Ishikawa (cell line): ENCODE measurements around the gene ZNF620.

Experiments used
- CEBPB ChIP-seq: IDR thresholded peaks from 2 replicates; pipeline ENCODE4 v1.6.1; 2012
- CREB1 ChIP-seq: IDR thresholded peaks from 2 replicates; pipeline ENCODE4 v1.6.1; 2012; ENCODE audit warnings: low read depth
- EGR1 ChIP-seq: IDR thresholded peaks from 2 replicates; pipeline ENCODE4 v1.6.1; 2012
- EP300 ChIP-seq: IDR thresholded peaks from 2 replicates; pipeline ENCODE4 v1.6.1; 2012; ENCODE audit warnings: borderline replicate concordance
- FOXM1 ChIP-seq: IDR thresholded peaks from 2 replicates; pipeline ENCODE4 v1.6.1; 2012; ENCODE audit warnings: low read depth, borderline replicate concordance
- MAX ChIP-seq: IDR thresholded peaks from 2 replicates; pipeline ENCODE4 v1.6.1; 2012
- NFIC ChIP-seq: IDR thresholded peaks from 2 replicates; pipeline ENCODE4 v1.6.1; 2012
- RAD21 ChIP-seq: IDR thresholded peaks from 2 replicates; pipeline ENCODE4 v1.6.1; 2012; ENCODE audit warnings: low read depth
- TAF1 ChIP-seq: IDR thresholded peaks from 2 replicates; pipeline ENCODE4 v1.6.1; 2012; ENCODE audit warnings: low read depth, mild to moderate bottlenecking
- TCF12 ChIP-seq: IDR thresholded peaks from 2 replicates; pipeline ENCODE4 v1.6.1; 2012; ENCODE audit warnings: low read depth
- TEAD4 ChIP-seq: IDR thresholded peaks from 2 replicates; pipeline ENCODE4 v1.6.1; 2012
- USF1 ChIP-seq: IDR thresholded peaks from 2 replicates; pipeline ENCODE4 v1.6.1; 2012
- YY1 ChIP-seq: IDR thresholded peaks from 2 replicates; pipeline ENCODE4 v1.6.1; 2012; ENCODE audit warnings: low read depth
- ZBTB7A ChIP-seq: IDR thresholded peaks from 2 replicates; pipeline ENCODE4 v1.6.1; 2012; ENCODE audit warnings: low read depth
- TF ChIP-seq, protein P1 (sequence below): IDR thresholded peaks from 2 replicates; pipeline ENCODE4 v1.6.1; 2012; ENCODE audit warnings: low read depth, mild to moderate bottlenecking

Gene ZNF620

DNA sequence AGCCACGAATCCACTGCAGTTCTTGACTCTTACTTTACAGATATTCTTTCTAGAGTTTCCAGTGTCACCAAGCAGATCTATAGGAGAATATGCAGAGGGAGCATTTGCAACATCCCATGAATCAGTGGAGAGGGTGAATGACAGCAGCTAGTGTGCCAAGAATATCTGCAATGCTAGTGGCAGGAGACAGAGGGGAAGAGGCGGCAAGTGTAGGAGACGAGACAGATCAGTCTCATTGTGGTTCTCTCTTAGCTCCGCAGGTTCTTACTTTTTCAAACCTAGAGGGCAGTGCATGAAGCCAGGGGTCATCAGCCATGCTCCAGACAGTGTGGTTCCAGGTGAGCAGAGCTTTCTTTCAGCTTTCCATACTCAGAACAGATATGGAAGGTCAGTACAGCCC lies 28.2 kb upstream of the ZNF620 start:
- TF ChIP-seq CEBPB (no peak), TEAD4 (no peak), YY1 (no peak), EGR1 (no peak), CREB1 (no peak), USF1 (no peak), ZBTB7A (no peak), TCF12 (no peak), EP300 (no peak), RAD21 (no peak)
- TF ChIP-seq, protein P1, sequence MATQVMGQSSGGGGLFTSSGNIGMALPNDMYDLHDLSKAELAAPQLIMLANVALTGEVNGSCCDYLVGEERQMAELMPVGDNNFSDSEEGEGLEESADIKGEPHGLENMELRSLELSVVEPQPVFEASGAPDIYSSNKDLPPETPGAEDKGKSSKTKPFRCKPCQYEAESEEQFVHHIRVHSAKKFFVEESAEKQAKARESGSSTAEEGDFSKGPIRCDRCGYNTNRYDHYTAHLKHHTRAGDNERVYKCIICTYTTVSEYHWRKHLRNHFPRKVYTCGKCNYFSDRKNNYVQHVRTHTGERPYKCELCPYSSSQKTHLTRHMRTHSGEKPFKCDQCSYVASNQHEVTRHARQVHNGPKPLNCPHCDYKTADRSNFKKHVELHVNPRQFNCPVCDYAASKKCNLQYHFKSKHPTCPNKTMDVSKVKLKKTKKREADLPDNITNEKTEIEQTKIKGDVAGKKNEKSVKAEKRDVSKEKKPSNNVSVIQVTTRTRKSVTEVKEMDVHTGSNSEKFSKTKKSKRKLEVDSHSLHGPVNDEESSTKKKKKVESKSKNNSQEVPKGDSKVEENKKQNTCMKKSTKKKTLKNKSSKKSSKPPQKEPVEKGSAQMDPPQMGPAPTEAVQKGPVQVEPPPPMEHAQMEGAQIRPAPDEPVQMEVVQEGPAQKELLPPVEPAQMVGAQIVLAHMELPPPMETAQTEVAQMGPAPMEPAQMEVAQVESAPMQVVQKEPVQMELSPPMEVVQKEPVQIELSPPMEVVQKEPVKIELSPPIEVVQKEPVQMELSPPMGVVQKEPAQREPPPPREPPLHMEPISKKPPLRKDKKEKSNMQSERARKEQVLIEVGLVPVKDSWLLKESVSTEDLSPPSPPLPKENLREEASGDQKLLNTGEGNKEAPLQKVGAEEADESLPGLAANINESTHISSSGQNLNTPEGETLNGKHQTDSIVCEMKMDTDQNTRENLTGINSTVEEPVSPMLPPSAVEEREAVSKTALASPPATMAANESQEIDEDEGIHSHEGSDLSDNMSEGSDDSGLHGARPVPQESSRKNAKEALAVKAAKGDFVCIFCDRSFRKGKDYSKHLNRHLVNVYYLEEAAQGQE: no peak

DNA sequence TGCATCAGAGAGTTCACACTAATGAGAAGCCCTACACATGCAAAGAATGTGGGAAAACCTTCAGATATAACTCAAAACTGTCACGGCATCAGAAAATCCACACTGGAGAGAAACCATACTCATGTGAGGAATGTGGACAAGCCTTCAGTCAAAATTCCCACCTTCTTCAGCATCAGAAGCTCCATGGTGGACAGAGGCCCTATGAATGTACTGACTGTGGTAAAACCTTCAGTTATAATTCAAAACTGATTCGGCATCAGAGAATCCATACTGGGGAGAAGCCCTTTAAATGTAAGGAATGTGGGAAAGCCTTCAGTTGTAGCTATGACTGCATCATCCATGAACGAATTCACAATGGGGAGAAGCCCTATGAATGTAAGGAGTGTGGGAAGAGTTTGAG lies 18.7 kb upstream of the ZNF620 start:
- no peak for TF ChIP-seq EP300
- no peak for TF ChIP-seq NFIC
- TF ChIP-seq ZBTB7A: no peak
- no peak for TF ChIP-seq MAX
- TF ChIP-seq, protein P1: no peak
- TF ChIP-seq TCF12: no peak
- no peak for TF ChIP-seq EGR1
- no peak for TF ChIP-seq CEBPB
- TF ChIP-seq CREB1: no peak
- TF ChIP-seq RAD21: no peak
- TF ChIP-seq TAF1: no peak
- no peak for TF ChIP-seq YY1

DNA sequence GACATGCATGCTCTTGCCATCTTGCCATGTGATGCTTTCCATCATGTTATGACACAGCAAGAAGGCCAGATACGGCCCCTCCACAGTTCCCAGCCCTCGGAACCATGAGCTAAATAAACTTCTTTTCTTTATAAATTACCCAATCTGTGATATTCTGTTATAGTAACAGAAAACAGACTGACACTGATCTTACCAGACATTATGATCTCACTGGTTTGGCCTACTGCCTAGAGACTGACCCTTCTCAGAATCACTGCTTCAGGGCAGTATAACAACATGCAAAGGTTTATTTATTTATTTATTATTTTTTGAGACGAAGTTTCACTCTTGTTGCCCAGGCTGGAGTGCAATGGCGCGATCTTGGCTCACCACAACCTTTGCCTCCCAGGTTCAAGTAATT lies 14.9 kb upstream of the ZNF620 start:
- TF ChIP-seq RAD21 (no peak), TAF1 (no peak), YY1 (no peak), CEBPB (no peak), MAX (no peak), TEAD4 (no peak), NFIC (no peak), FOXM1 (no peak), CREB1 (no peak), TCF12 (no peak), ZBTB7A (no peak), EP300 (no peak), USF1 (no peak), EGR1 (no peak)
- TF ChIP-seq, protein P1: no peak

DNA sequence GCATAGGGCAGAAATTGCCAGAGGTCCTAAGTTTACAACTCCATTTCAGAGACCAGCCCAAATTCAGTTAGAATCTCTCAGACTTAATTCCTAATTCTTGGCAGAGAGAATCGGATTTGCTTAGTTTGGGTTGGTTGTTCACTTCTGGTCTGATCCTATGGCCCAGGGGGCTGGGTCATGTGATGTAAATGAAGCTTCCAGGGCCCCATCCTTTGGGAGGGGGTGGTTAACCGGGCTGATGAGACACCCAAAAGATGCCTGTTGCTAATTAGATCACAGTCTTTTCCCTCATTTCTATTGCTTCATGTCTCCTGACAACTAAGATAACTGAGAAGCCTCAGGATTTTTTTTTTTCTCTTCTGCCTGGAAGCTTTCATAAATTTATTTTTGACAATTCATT lies 11.1 kb upstream of the ZNF620 start:
- TF ChIP-seq TCF12: no peak
- TF ChIP-seq EGR1: no peak
- TF ChIP-seq ZBTB7A: no peak
- TF ChIP-seq TEAD4: no peak
- TF ChIP-seq CREB1: no peak
- no peak for TF ChIP-seq CEBPB
- TF ChIP-seq, protein P1: no peak
- no peak for TF ChIP-seq NFIC
- TF ChIP-seq MAX: no peak
- no peak for TF ChIP-seq RAD21
- TF ChIP-seq YY1: no peak
- TF ChIP-seq FOXM1: no peak
- TF ChIP-seq USF1: no peak
- no peak for TF ChIP-seq EP300
- no peak for TF ChIP-seq TAF1
